NCI-H1694 treated with DMSO at 0.1 percent for 48 hours (cell line): ENCODE data around the gene PRPF40A.

Experiments
- DNase-seq: peaks from one replicate; lab custom pipeline; 2025; lab: John Stamatoyannopoulos, UW

Gene PRPF40A

GRCh38 chr2:152620208-152620607 is 97.1 kb downstream of the PRPF40A start:
- DNase-seq, result no peak

- no peak for DNase-seq
Measured at GRCh38 chr2:152618193-152618564, 99.1 kb downstream of the PRPF40A start.

- DNase-seq, result no peak
Measured at GRCh38 chr2:152617456-152618192, 99.6 kb downstream of the PRPF40A start.

GRCh38 chr2:152615177-152615576 is 102.1 kb downstream of the PRPF40A start:
- DNase-seq, result no peak

- no peak for DNase-seq
Measured at GRCh38 chr2:152613235-152613634, 104.0 kb downstream of the PRPF40A start.

GRCh38 chr2:152611458-152612231 is 105.6 kb downstream of the PRPF40A start:
- no peak for DNase-seq

GRCh38 chr2:152609699-152610098 is 107.6 kb downstream of the PRPF40A start:
- DNase-seq, result no peak

GRCh38 chr2:152609154-152609553 is 108.1 kb downstream of the PRPF40A start:
- DNase-seq, result no peak

- DNase-seq, result no peak
Measured at GRCh38 chr2:152607793-152608300, 109.4 kb downstream of the PRPF40A start.

GRCh38 chr2:152606941-152607340 is 110.3 kb downstream of the PRPF40A start:
- DNase-seq, result no peak

GRCh38 chr2:152606081-152606480 is 111.2 kb downstream of the PRPF40A start:
- no peak for DNase-seq

GRCh38 chr2:152603166-152603565 is 114.1 kb downstream of the PRPF40A start:
- DNase-seq, result no peak

GRCh38 chr2:152602750-152603149 is 114.5 kb downstream of the PRPF40A start:
- no peak for DNase-seq
